Lower leg skin (tissue), 4 donors: Measurements from ENCODE around the gene OR2H1. TPM values are rescaled to one million over a fixed set of nuclear protein-coding genes. Genes with fewer than 3 reads are reported as not detected.
"Not testable (repeated sequence)": the region's sequence is repeated elsewhere in the genome, so short reads cannot be mapped to it uniquely, and the experiment has no call there.

Experiments
- DNase-seq, 2 donors: peaks; one replicate each; pipeline ENCODE4 v3.0.0-alpha.2; 2019; ENCODE audit warnings: low spot score in 2 of 2
- H3K4me3 ChIP-seq: fragments of 200-600 bp; sonication (generic); 2 replicates; pipeline ENCODE4 v1.5.1; 2017; ENCODE audit warnings: mild to moderate bottlenecking, low read depth; ENCODE audit not compliant: poor library complexity, severe bottlenecking
- CTCF ChIP-seq, 3 donors: fragments of 450-650 bp; IDR thresholded peaks; one replicate each; pipeline ENCODE4 v1.5.1; 2016; ENCODE audit warnings: antibody characterized with exemption in 3 of 3, mild to moderate bottlenecking in 3 of 3, moderate library complexity in 2 of 3
- POLR2A ChIP-seq, 2 donors: fragments of 450-650 bp; IDR thresholded peaks; one replicate each; pipeline ENCODE4 v1.6.1; 2016 to 2017; ENCODE audit warnings: antibody characterized with exemption in 2 of 2, mild to moderate bottlenecking in 1 of 2, moderate library complexity in 1 of 2
- WGBS, 2 donors: methylation state at CpG; one replicate each; pipeline ENCODE4 v1.1.5; 2018; 5-methylcytosine and 5-hydroxymethylcytosine counted together
- intact Hi-C: fragments of 100-400 bp; cut with DNase I; formaldehyde crosslinking; loops from one replicate; pipeline ENCODE4 v1.15.0; 2023; ENCODE audit warnings: low total_unique reads
- total RNA-seq, 4 donors: library from RNA; depleted of rRNA; stranded (reverse); fragments of >200 nt; gene quantifications; one replicate each; pipeline ENCODE4 v1.1.0, GENCODE V29; 2016

Gene OR2H1
- total RNA-seq, 4 donors from 2014 or later: not detected

GRCh38 chr6:29426654-29427053 is 30.3 kb upstream of the OR2H1 start:
- intact Hi-C loops: no loop called here
- 80 to 85% methylated on average over 3 of the region's 3 CpGs for WGBS, 2 donors

GRCh38 chr6:29436730-29437129 is 20.2 kb upstream of the OR2H1 start:
- DNase-seq, H3K4me3 ChIP-seq, intact Hi-C loops: not testable (repeated sequence)
- WGBS, 2 donors: 76 to 77% methylated on average over 18 of the region's 18 CpGs

More at GRCh38 chr6:29426654-29427053, 30.3 kb upstream of the OR2H1 start:
- TF ChIP-seq CTCF (IDR thresholded peaks at IDR 0.05) (no peak), POLR2A (IDR thresholded peaks at IDR 0.05) (no peak)
- H3K4me3 ChIP-seq: no peak overlapping the region
- no peak for DNase-seq

DNA sequence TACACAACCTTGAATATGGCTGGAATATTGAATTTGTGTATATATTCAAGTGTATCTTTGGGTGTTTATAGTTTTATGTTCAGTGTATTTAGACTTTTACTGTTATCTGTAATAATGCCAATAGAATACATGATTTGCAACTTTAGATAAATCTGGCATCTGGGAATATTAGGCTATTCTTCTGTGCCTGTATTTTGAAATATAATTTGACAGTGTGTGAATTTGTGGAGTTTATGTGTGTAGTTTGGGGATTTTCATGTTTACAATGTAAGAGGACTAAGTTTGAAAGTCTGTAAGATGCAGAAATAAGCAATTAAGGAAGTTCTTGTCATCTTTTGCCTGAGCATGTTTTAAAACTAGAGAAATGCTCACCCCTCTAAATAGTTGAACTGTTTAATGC is 17.9 kb upstream of the OR2H1 start, which contains the start of gene OR10C1:
OR10C1 (plus strand) TSS at position 301 of the 400 bp plus-strand sequence. CDS start 710 bp downstream, outside the sequence.
- intact Hi-C loops: no loop called here
- TF ChIP-seq POLR2A (IDR thresholded peaks at IDR 0.05): no peak
- TF ChIP-seq CTCF (IDR thresholded peaks at IDR 0.05): no peak
- no peak within 1 kb of the TSS for H3K4me3 ChIP-seq
- DNase-seq: no peak

DNA sequence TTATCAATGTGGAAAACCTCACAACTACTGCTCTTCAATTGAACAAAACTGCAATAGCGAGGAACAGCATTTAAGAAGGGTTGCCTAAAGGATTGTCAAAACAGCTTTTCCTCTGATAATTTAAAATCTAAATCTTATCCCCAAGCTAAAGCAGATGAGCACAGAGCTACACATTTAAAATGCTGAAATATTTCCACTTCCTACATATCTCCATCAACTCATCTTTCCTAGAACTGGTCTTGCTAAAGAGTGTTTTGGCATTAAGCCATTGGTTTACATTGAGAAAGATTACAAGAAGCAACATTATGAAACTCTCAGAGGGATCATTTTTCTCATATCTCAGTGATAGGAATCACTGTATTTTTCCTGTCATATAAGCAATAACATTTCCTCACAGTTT is 14.2 kb upstream of the OR2H1 start:
- no peak for DNase-seq
- intact Hi-C loops: no loop called here
- no peak overlapping the region for H3K4me3 ChIP-seq
- 75 to 89% methylated on average over 1 of the region's 1 CpG for WGBS, 2 donors
- TF ChIP-seq POLR2A (IDR thresholded peaks at IDR 0.05): no peak
- no peak for TF ChIP-seq CTCF (IDR thresholded peaks at IDR 0.05)

GRCh38 chr6:29444031-29444430 is 12.9 kb upstream of the OR2H1 start:
- DNase-seq, H3K4me3 ChIP-seq, intact Hi-C loops: not testable (repeated sequence)
- 78 to 81% methylated on average over 1 of the region's 1 CpG for WGBS, 2 donors

GRCh38 chr6:29447670-29448069 is 9.3 kb upstream of the OR2H1 start:
- no peak for DNase-seq
- intact Hi-C loops: no loop called here
- TF ChIP-seq POLR2A (IDR thresholded peaks at IDR 0.05): no peak
- TF ChIP-seq CTCF (IDR thresholded peaks at IDR 0.05): no peak
- 89% methylated on average over 1 of the region's 1 CpG for WGBS, 2 donors
- no peak overlapping the region for H3K4me3 ChIP-seq

GRCh38 chr6:29451471-29452193 is 5.3 kb upstream of the OR2H1 start:
- no peak for DNase-seq
- intact Hi-C loops: no loop called here
- H3K4me3 ChIP-seq: no peak overlapping the region
- 57 to 64% methylated on average over 3 of the region's 3 CpGs for WGBS, 2 donors
- TF ChIP-seq CTCF (IDR thresholded peaks at IDR 0.05) (no peak), POLR2A (IDR thresholded peaks at IDR 0.05) (no peak)
